NCI-H524 (cell line): ENCODE measurements around the gene HSPA4.
"Not testable (repeated sequence)": the region's sequence is repeated elsewhere in the genome, so short reads cannot be mapped to it uniquely, and the experiment has no call there.

Source experiments
- DNase-seq, 2 experiments: peaks; one replicate each; lab custom pipeline; 2025; lab: John Stamatoyannopoulos, UW

HSPA4 gene

GRCh38 chr5:133050521-133050920 lies 1.3 kb upstream of the HSPA4 start:
- DNase-seq, result no peak

GRCh38 chr5:133051061-133051541 lies 712 bp upstream of the HSPA4 start:
- DNase-seq, result peak; percentile 42 to 72

GRCh38 chr5:133052317-133053175 lies 733 bp downstream of the HSPA4 start:
- DNase-seq, result peak in 1 of 2 experiments; percentile 28

GRCh38 chr5:133053448-133053847 lies 1.6 kb downstream of the HSPA4 start:
- no peak for DNase-seq

- DNase-seq, result no peak
These were observed 3.1 kb downstream of the HSPA4 start for GRCh38 chr5:133054697-133055471.

GRCh38 chr5:133056891-133057290 lies 5.1 kb downstream of the HSPA4 start:
- no peak for DNase-seq

GRCh38 chr5:133059621-133060020 lies 7.8 kb downstream of the HSPA4 start:
- DNase-seq, result peak; percentile 70 to 90

GRCh38 chr5:133062276-133062675 lies 10.5 kb downstream of the HSPA4 start:
- DNase-seq, result no peak

GRCh38 chr5:133063965-133064364 lies 12.2 kb downstream of the HSPA4 start:
- no peak for DNase-seq

GRCh38 chr5:133065471-133065870 lies 13.7 kb downstream of the HSPA4 start:
- DNase-seq, result no peak

GRCh38 chr5:133066045-133066444 lies 14.2 kb downstream of the HSPA4 start:
- DNase-seq, result no peak

GRCh38 chr5:133072021-133072420 lies 20.2 kb downstream of the HSPA4 start:
- DNase-seq, result no peak

GRCh38 chr5:133075572-133076536 lies 24.0 kb downstream of the HSPA4 start:
- no peak for DNase-seq

GRCh38 chr5:133079048-133079447 lies 27.2 kb downstream of the HSPA4 start:
- no peak for DNase-seq

- DNase-seq, result no peak
These were observed 29.2 kb downstream of the HSPA4 start for GRCh38 chr5:133081036-133081435.

- no peak for DNase-seq
These were observed 29.9 kb downstream of the HSPA4 start for GRCh38 chr5:133081703-133082102.

- no peak for DNase-seq
These were observed 30.3 kb downstream of the HSPA4 start for GRCh38 chr5:133082128-133082527.

GRCh38 chr5:133083901-133084300 lies 32.1 kb downstream of the HSPA4 start:
- DNase-seq, result no peak

- DNase-seq, result not testable (repeated sequence)
These were observed 33.4 kb downstream of the HSPA4 start for GRCh38 chr5:133085171-133085570.

GRCh38 chr5:133086366-133086875 lies 34.6 kb downstream of the HSPA4 start:
- DNase-seq, result no peak

GRCh38 chr5:133088064-133088463 lies 36.3 kb downstream of the HSPA4 start:
- no peak for DNase-seq

- DNase-seq, result no peak
These were observed 39.2 kb downstream of the HSPA4 start for GRCh38 chr5:133091034-133091433.
